Fibroblast of pulmonary artery (primary cell): Measurements from ENCODE around the gene SOD1.
"Not testable (repeated sequence)": the region's sequence is repeated elsewhere in the genome, so short reads cannot be mapped to it uniquely, and the experiment has no call there.

Experiments
- DNase-seq: peaks from one replicate; pipeline ENCODE4 v3.0.0-alpha.2; 2010; ENCODE audit warnings: low read depth
- H3K4me3 ChIP-seq: replicated peaks from 2 replicates; pipeline ENCODE4 v1.5.1; 2011; ENCODE audit warnings: low read depth, mild to moderate bottlenecking, control low read depth, low read length, moderate library complexity
- CTCF ChIP-seq: IDR thresholded peaks from 2 replicates; pipeline ENCODE4 v1.5.1; 2011; ENCODE audit warnings: mild to moderate bottlenecking, control low read depth, low read length, inconsistent platforms; ENCODE audit errors: missing control alignments

Gene SOD1

GRCh38 chr21:31622397-31622796 lies 37.1 kb upstream of the SOD1 start:
- DNase-seq, result no peak
- no peak for TF ChIP-seq CTCF
- no peak overlapping the region for H3K4me3 ChIP-seq

GRCh38 chr21:31623664-31624063 lies 35.8 kb upstream of the SOD1 start:
- DNase-seq, result peak; percentile 4
- TF ChIP-seq CTCF, result no peak

GRCh38 chr21:31624181-31624580 lies 35.3 kb upstream of the SOD1 start:
- H3K4me3 ChIP-seq, result no peak overlapping the region
- DNase-seq, result no peak
- TF ChIP-seq CTCF, result no peak

More at GRCh38 chr21:31623664-31624063, 35.8 kb upstream of the SOD1 start:
- no peak overlapping the region for H3K4me3 ChIP-seq

GRCh38 chr21:31624961-31625491 lies 34.5 kb upstream of the SOD1 start:
- H3K4me3 ChIP-seq, result no peak overlapping the region
- TF ChIP-seq CTCF, result no peak
- DNase-seq, result no peak

GRCh38 chr21:31629972-31630711 lies 29.4 kb upstream of the SOD1 start:
- no peak for TF ChIP-seq CTCF
- DNase-seq, result peak; percentile 94
- no peak overlapping the region for H3K4me3 ChIP-seq

- H3K4me3 ChIP-seq, DNase-seq: not testable (repeated sequence)
Measured at GRCh38 chr21:31631881-31632280, 27.6 kb upstream of the SOD1 start.

GRCh38 chr21:31634993-31635392 lies 24.5 kb upstream of the SOD1 start:
- no peak for DNase-seq
- TF ChIP-seq CTCF, result no peak
- H3K4me3 ChIP-seq, result no peak overlapping the region
